Esophagus muscularis mucosa (tissue), 4 donors: ENCODE measurements around the gene TMEM170B. TPM values are rescaled to one million over a fixed set of nuclear protein-coding genes. Genes with fewer than 3 reads are reported as not detected.

Source experiments
- DNase-seq: peaks from one replicate; pipeline ENCODE4 v3.0.0-alpha.2; 2017; ENCODE audit errors: extremely low spot score
- H3K27ac ChIP-seq, 4 donors: fragments of 200-600 bp; sonication (generic); replicated peaks in 1 of 4; 1 replicate in 3 of 4; 2 replicates in 1 of 4; pipeline ENCODE4 v1.5.1; 2016 to 2019; ENCODE audit warnings: mild to moderate bottlenecking in 1 of 4
- H3K27me3 ChIP-seq, 4 donors: fragments of 200-600 bp; sonication (generic); one replicate each; pipeline versions ENCODE4 v1.5.1 to v1.6.0; 2016 to 2019
- H3K36me3 ChIP-seq, 4 donors: fragments of 200-600 bp; sonication (generic); one replicate each; pipeline ENCODE4 v1.5.1; 2016 to 2019
- H3K4me1 ChIP-seq, 4 donors: fragments of 200-600 bp; sonication (generic); one replicate each; pipeline ENCODE4 v1.5.1; 2016 to 2019
- H3K4me3 ChIP-seq, 4 donors: fragments of 200-600 bp; sonication (generic); 1 replicate in 2 of 4; 2 replicates in 2 of 4; pipeline ENCODE4 v1.5.1; 2016 to 2019; ENCODE audit warnings: mild to moderate bottlenecking in 4 of 4, moderate library complexity in 1 of 4
- H3K9me3 ChIP-seq, 4 donors: fragments of 200-600 bp; sonication (generic); 1 replicate in 3 of 4; 2 replicates in 1 of 4; pipeline ENCODE4 v1.5.1; 2016 to 2019
- CTCF ChIP-seq, 3 experiments: fragments of 200-600 bp in 2 of 3; fragments of 450-650 bp in 1 of 3; sonication (generic) in 2 of 3; IDR thresholded peaks; one replicate each; pipeline ENCODE4 v1.5.1; 2017 to 2019; ENCODE audit warnings: antibody characterized with exemption in 3 of 3, mild to moderate bottlenecking in 2 of 3, moderate library complexity in 1 of 3
- EP300 ChIP-seq: sonication (generic); formaldehyde crosslinking; IDR thresholded peaks from one replicate; pipeline ENCODE4 v1.6.1; 2017; ENCODE audit warnings: antibody characterized with exemption
- POLR2A ChIP-seq: fragments of 450-650 bp; IDR thresholded peaks from one replicate; pipeline ENCODE4 v1.6.1; 2017; ENCODE audit warnings: antibody characterized with exemption, moderate library complexity, mild to moderate bottlenecking, low read depth
- POLR2AphosphoS5 ChIP-seq, 2 donors: sonication (generic); formaldehyde crosslinking; IDR thresholded peaks; one replicate each; pipeline ENCODE4 v1.6.1; 2017; ENCODE audit warnings: antibody characterized with exemption in 2 of 2
- WGBS: methylation state at CpG from one replicate; pipeline ENCODE4 v1.1.5; 2018; 5-methylcytosine and 5-hydroxymethylcytosine counted together
- intact Hi-C: fragments of 100-400 bp; cut with DNase I; formaldehyde crosslinking; loops from one replicate; pipeline ENCODE4 v1.15.1; 2023
- total RNA-seq, 4 donors: library from RNA; depleted of rRNA; stranded (reverse); fragments of >200 nt; gene quantifications; one replicate each; pipeline versions ENCODE4 v1.1.0 to v1.2.1, GENCODE V29; 2016

Gene TMEM170B
- total RNA-seq, 4 donors from 2014 or later = 5.4 to 8.6 (median 6.2) TPM

DNA sequence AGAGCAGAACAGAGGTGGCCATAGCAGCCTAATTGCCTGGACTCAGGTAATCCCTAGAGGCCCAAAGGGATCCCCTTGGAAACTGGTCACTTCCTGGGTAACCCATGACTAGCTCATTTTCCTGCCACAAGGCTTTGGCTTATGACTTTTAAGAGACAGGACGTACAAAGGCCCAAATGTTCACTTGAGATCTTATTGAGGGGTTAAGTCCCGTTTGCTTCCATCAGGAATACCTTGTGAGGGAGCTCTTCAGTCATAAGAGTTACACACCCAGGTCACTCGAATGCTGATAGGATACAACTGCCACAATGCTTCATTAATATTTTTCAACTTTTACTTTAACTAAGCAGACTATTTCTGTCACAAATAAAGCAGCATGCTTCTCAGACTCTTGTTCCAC, 51.7 kb downstream of the TMEM170B start:
- intact Hi-C loops = loop anchor here (10.0 kb wide), 1 partner anchor 646 kb away; no protein-coding TSS in a partner anchor
- 68% methylated on average over 3 of the region's 3 CpGs for WGBS
- Histone ChIP-seq H3K4me1 (peaks cover 0 to 24% (median 16%) of the 10 kb centered on the region in 4 donors), H3K4me3 (no peak overlapping the region), H3K36me3 (no peaks in the 10 kb centered on the region), H3K27me3 (no peaks in the 10 kb centered on the region), H3K27ac (no peak overlapping the region), H3K9me3 (no peaks in the 10 kb centered on the region)
- DNase-seq = no peak
- TF ChIP-seq POLR2A (no peak), EP300 (no peak), CTCF (IDR thresholded peaks at IDR 0.05) (no peak), POLR2AphosphoS5 (IDR thresholded peaks at IDR 0.05) (no peak)

GRCh38 chr6:11592294-11592906, 54.9 kb downstream of the TMEM170B start:
- H3K9me3 ChIP-seq = no peaks in the 10 kb centered on the region
- no peaks in the 10 kb centered on the region for H3K36me3 ChIP-seq
- H3K4me1 ChIP-seq = peaks cover 0 to 13% (median 4%) of the 10 kb centered on the region in 4 donors
- TF ChIP-seq POLR2A = no peak
- no peak for TF ChIP-seq POLR2AphosphoS5 (IDR thresholded peaks at IDR 0.05)
- no peak for TF ChIP-seq CTCF (IDR thresholded peaks at IDR 0.05)
- no peak for TF ChIP-seq EP300
- intact Hi-C loops = no loop called here
- H3K27me3 ChIP-seq = no peaks in the 10 kb centered on the region
- peak; percentile 91 for DNase-seq
- no peak overlapping the region for H3K4me3 ChIP-seq
- no peak overlapping the region for H3K27ac ChIP-seq
- WGBS = 60% methylated on average over 8 of the region's 8 CpGs

- WGBS = 96% methylated on average over 8 of the region's 9 CpGs
Measured at GRCh38 chr6:11593096-11593495, 55.5 kb downstream of the TMEM170B start.

GRCh38 chr6:11595903-11596302, 58.4 kb downstream of the TMEM170B start:
- H3K27ac ChIP-seq = no peak overlapping the region
- intact Hi-C loops = no loop called here
- TF ChIP-seq CTCF (IDR thresholded peaks at IDR 0.05) = peak in 1 of 3 experiments; percentile 8
- no peak for TF ChIP-seq EP300
- no peaks in the 10 kb centered on the region for H3K27me3 ChIP-seq
- 79% methylated on average over 4 of the region's 4 CpGs for WGBS
- peak; percentile 53 for DNase-seq
- H3K4me3 ChIP-seq = no peak overlapping the region
- H3K4me1 ChIP-seq = peaks cover 0 to 4% (median 0%) of the 10 kb centered on the region in 4 donors
- H3K36me3 ChIP-seq = no peaks in the 10 kb centered on the region
- no peaks in the 10 kb centered on the region for H3K9me3 ChIP-seq

More at GRCh38 chr6:11593096-11593495, 55.5 kb downstream of the TMEM170B start:
- Histone ChIP-seq H3K4me3 (no peak overlapping the region), H3K36me3 (no peaks in the 10 kb centered on the region), H3K9me3 (no peaks in the 10 kb centered on the region), H3K27me3 (no peaks in the 10 kb centered on the region), H3K4me1 (peaks cover 0 to 13% (median 4%) of the 10 kb centered on the region in 4 donors), H3K27ac (no peak overlapping the region)
- intact Hi-C loops = no loop called here
- DNase-seq = peak; percentile 78
- TF ChIP-seq EP300 = no peak

- Histone ChIP-seq H3K4me3 (no peak overlapping the region), H3K9me3 (no peaks in the 10 kb centered on the region), H3K4me1 (peaks cover 0 to 4% (median 0%) of the 10 kb centered on the region in 4 donors), H3K36me3 (no peaks in the 10 kb centered on the region), H3K27me3 (no peaks in the 10 kb centered on the region), H3K27ac (no peak overlapping the region)
- WGBS = 83% methylated on average over 8 of the region's 8 CpGs
- DNase-seq = no peak
- no peak for TF ChIP-seq POLR2AphosphoS5 (IDR thresholded peaks at IDR 0.05)
- TF ChIP-seq POLR2A = no peak
- no peak for TF ChIP-seq CTCF (IDR thresholded peaks at IDR 0.05)
- no peak for TF ChIP-seq EP300
- intact Hi-C loops = no loop called here
Measured at GRCh38 chr6:11596640-11597237, 59.2 kb downstream of the TMEM170B start.
